HG02642 (cell line): ENCODE results near the gene PCNX1.
"Not testable (repeated sequence)": the region's sequence is repeated elsewhere in the genome, so short reads cannot be mapped to it uniquely, and the experiment has no call there.

Source experiments
- ATAC-seq: cut with Tn5 transposase; IDR thresholded peaks from one replicate; pipeline ENCODE4 v1.9.1; 2021; ENCODE audit warnings: mild to moderate bottlenecking; ENCODE audit not compliant: unreplicated experiment, poor library complexity

PCNX1 gene

GRCh38 chr14:71060274-71060673, 153.0 kb downstream of the PCNX1 start:
- no peak for ATAC-seq

- no peak for ATAC-seq
Observed at GRCh38 chr14:71060825-71061455, 153.7 kb downstream of the PCNX1 start.

- no peak for ATAC-seq
Observed at GRCh38 chr14:71061458-71061857, 154.2 kb downstream of the PCNX1 start.

- no peak for ATAC-seq
Observed at GRCh38 chr14:71062581-71063303, 155.5 kb downstream of the PCNX1 start.

GRCh38 chr14:71063351-71063750, 156.1 kb downstream of the PCNX1 start:
- no peak for ATAC-seq

GRCh38 chr14:71064747-71065146, 157.5 kb downstream of the PCNX1 start:
- ATAC-seq = not testable (repeated sequence)

GRCh38 chr14:71070169-71070568, 162.9 kb downstream of the PCNX1 start:
- no peak for ATAC-seq

GRCh38 chr14:71071042-71071441, 163.8 kb downstream of the PCNX1 start:
- no peak for ATAC-seq

- ATAC-seq = no peak
Observed at GRCh38 chr14:71076462-71077092, 169.3 kb downstream of the PCNX1 start.

- ATAC-seq = no peak
Observed at GRCh38 chr14:71078500-71078899, 171.2 kb downstream of the PCNX1 start.

- ATAC-seq = no peak
Observed at GRCh38 chr14:71086567-71086966, 179.3 kb downstream of the PCNX1 start.

- no peak for ATAC-seq
Observed at GRCh38 chr14:71089971-71090370, 182.7 kb downstream of the PCNX1 start.

- ATAC-seq = no peak
Observed at GRCh38 chr14:71094722-71095121, 187.5 kb downstream of the PCNX1 start.

GRCh38 chr14:71096947-71097346, 189.7 kb downstream of the PCNX1 start:
- ATAC-seq = no peak

- no peak for ATAC-seq
Observed at GRCh38 chr14:71103662-71104484, 196.6 kb downstream of the PCNX1 start.

GRCh38 chr14:71105177-71105576, 197.9 kb downstream of the PCNX1 start:
- no peak for ATAC-seq

- no peak for ATAC-seq
Observed at GRCh38 chr14:71107921-71108320, 200.7 kb downstream of the PCNX1 start.

GRCh38 chr14:71108398-71109119, 201.3 kb downstream of the PCNX1 start:
- ATAC-seq = no peak

- no peak for ATAC-seq
Observed at GRCh38 chr14:71113376-71113775, 206.1 kb downstream of the PCNX1 start.

- no peak for ATAC-seq
Observed at GRCh38 chr14:71114565-71114964, 207.3 kb downstream of the PCNX1 start.
